OCI-LY1 (cell line): ENCODE measurements around the gene SELENOI.

Experiments used
- H2AFZ ChIP-seq: fragments of 200-600 bp; sonication (generic), shearing (Covaris generic); 2 replicates; pipeline ENCODE4 v1.6.0; 2014; ENCODE audit warnings: antibody characterized with exemption, mild to moderate bottlenecking, low read length
- H3F3A ChIP-seq: fragments of 200-600 bp; sonication (generic), shearing (Covaris generic); 2 replicates; pipeline ENCODE4 v1.6.0; 2014; ENCODE audit warnings: mild to moderate bottlenecking, antibody characterized with exemption, low read length, moderate library complexity; ENCODE audit not compliant: insufficient read depth
- H3K27ac ChIP-seq: fragments of 200-600 bp; sonication (generic); 2 replicates; pipeline ENCODE4 v1.5.1; 2014; ENCODE audit warnings: low read length, mixed run types, mild to moderate bottlenecking, low read depth; ENCODE audit not compliant: poor library complexity, severe bottlenecking
- H3K27me3 ChIP-seq: fragments of 200-600 bp; sonication (generic); 2 replicates; pipeline ENCODE4 v1.6.0; 2014; ENCODE audit warnings: antibody characterized with exemption, mild to moderate bottlenecking, low read length, moderate library complexity; ENCODE audit not compliant: insufficient read depth
- H3K36me3 ChIP-seq: fragments of 200-600 bp; sonication (generic); 2 replicates; pipeline ENCODE4 v1.6.1; 2014; ENCODE audit warnings: mild to moderate bottlenecking, antibody characterized with exemption, low read length, moderate library complexity, mixed read lengths; ENCODE audit not compliant: insufficient read depth
- H3K4me1 ChIP-seq: fragments of 200-600 bp; sonication (generic); 2 replicates; pipeline ENCODE4 v1.5.1; 2014; ENCODE audit warnings: mild to moderate bottlenecking, low read length, moderate library complexity; ENCODE audit not compliant: insufficient read depth, severe bottlenecking
- H3K4me2 ChIP-seq: fragments of 200-600 bp; sonication (generic), shearing (Covaris generic); 2 replicates; pipeline ENCODE4 v1.6.1; 2014; ENCODE audit warnings: low read length
- H3K4me3 ChIP-seq: fragments of 200-600 bp; sonication (generic); 2 replicates; pipeline ENCODE4 v1.5.1; 2014; ENCODE audit warnings: low read length, low read depth, mild to moderate bottlenecking, mixed read lengths; ENCODE audit not compliant: poor library complexity, severe bottlenecking
- H3K79me2 ChIP-seq: fragments of 200-600 bp; shearing (Covaris generic); 2 replicates; pipeline ENCODE4 v1.6.1; 2016; ENCODE audit warnings: mixed run types, low read length, mixed read lengths; ENCODE audit not compliant: insufficient read depth
- H3K9ac ChIP-seq: fragments of 200-600 bp; sonication (generic), shearing (Covaris generic); 2 replicates; pipeline ENCODE4 v1.6.1; 2014; ENCODE audit warnings: mild to moderate bottlenecking, low read length, mixed read lengths
- H3K9me2 ChIP-seq: fragments of 200-600 bp; sonication (generic), shearing (Covaris generic); 2 replicates; pipeline ENCODE4 v1.6.1; 2014; ENCODE audit warnings: low read depth, mild to moderate bottlenecking, low read length, mixed read lengths
- H3K9me3 ChIP-seq: fragments of 200-600 bp; shearing (Covaris generic); 2 replicates; pipeline ENCODE4 v1.6.1; 2014; ENCODE audit warnings: low read length, mixed read lengths
- H4K20me1 ChIP-seq: fragments of 200-600 bp; sonication (generic), shearing (Covaris generic); 2 replicates; pipeline ENCODE4 v1.6.0; 2016; ENCODE audit warnings: mild to moderate bottlenecking, low read length; ENCODE audit not compliant: insufficient read depth
- CTCF ChIP-seq: fragments of 200-600 bp; sonication (generic), shearing (Covaris generic); IDR thresholded peaks from 2 replicates; pipeline ENCODE4 v1.5.1; 2017; ENCODE audit warnings: mild to moderate bottlenecking, antibody characterized with exemption, low read length, moderate library complexity, mixed read lengths
- EZH2 ChIP-seq: fragments of 200-600 bp; sonication (generic), shearing (Covaris generic); IDR thresholded peaks from 2 replicates; pipeline ENCODE4 v1.8.0; 2017; ENCODE audit warnings: borderline replicate concordance, mixed run types, mild to moderate bottlenecking, antibody characterized with exemption, low read length, moderate library complexity, mixed read lengths

SELENOI gene

GRCh38 chr2:26409785-26410184 is 63.8 kb downstream of the SELENOI start:
- H3K27me3 ChIP-seq: no peaks in the 10 kb centered on the region
- no peaks in the 10 kb centered on the region for H3K9me2 ChIP-seq
- no peak for TF ChIP-seq EZH2
- TF ChIP-seq CTCF: no peak
- no peak overlapping the region for H3K4me3 ChIP-seq
- H3K9ac ChIP-seq: no peak overlapping the region
- no peak overlapping the region for H3K27ac ChIP-seq
- H3K9me3 ChIP-seq: no peaks in the 10 kb centered on the region
- H3K4me1 ChIP-seq: peaks cover 9% of the 10 kb centered on the region
- H3F3A ChIP-seq: no peaks in the 10 kb centered on the region
- H2AFZ ChIP-seq: no peak overlapping the region
- H3K79me2 ChIP-seq: no peaks in the 10 kb centered on the region
- H4K20me1 ChIP-seq: no peaks in the 10 kb centered on the region
- no peaks in the 10 kb centered on the region for H3K36me3 ChIP-seq
- no peak overlapping the region for H3K4me2 ChIP-seq

GRCh38 chr2:26410764-26411243 is 64.9 kb downstream of the SELENOI start:
- no peaks in the 10 kb centered on the region for H3K79me2 ChIP-seq

GRCh38 chr2:26411419-26411818 is 65.5 kb downstream of the SELENOI start:
- no peak overlapping the region for H3K9ac ChIP-seq
- no peaks in the 10 kb centered on the region for H3K9me3 ChIP-seq
- H3K4me1 ChIP-seq: peaks cover 9% of the 10 kb centered on the region
- no peaks in the 10 kb centered on the region for H4K20me1 ChIP-seq
- H2AFZ ChIP-seq: 0 out of 2 replicates have a peak overlapping the region, but pooled peaks have one; percentile 53
- no peaks in the 10 kb centered on the region for H3F3A ChIP-seq
- no peaks in the 10 kb centered on the region for H3K36me3 ChIP-seq
- no peak overlapping the region for H3K27ac ChIP-seq
- H3K9me2 ChIP-seq: no peaks in the 10 kb centered on the region
- H3K79me2 ChIP-seq: no peaks in the 10 kb centered on the region
- no peaks in the 10 kb centered on the region; the same call in 1 of the 2 replicates for H3K27me3 ChIP-seq
- no peak overlapping the region for H3K4me2 ChIP-seq
- no peak for TF ChIP-seq CTCF
- no peak for TF ChIP-seq EZH2
- no peak overlapping the region for H3K4me3 ChIP-seq

More at GRCh38 chr2:26410764-26411243, 64.9 kb downstream of the SELENOI start:
- no peaks in the 10 kb centered on the region; the same call in 1 of the 2 replicates for H3K27me3 ChIP-seq
- no peaks in the 10 kb centered on the region for H3F3A ChIP-seq
- H3K36me3 ChIP-seq: no peaks in the 10 kb centered on the region
- H2AFZ ChIP-seq: no peak overlapping the region
- H3K9ac ChIP-seq: no peak overlapping the region
- peaks cover 9% of the 10 kb centered on the region for H3K4me1 ChIP-seq
- no peaks in the 10 kb centered on the region for H4K20me1 ChIP-seq
- no peaks in the 10 kb centered on the region for H3K9me3 ChIP-seq
- no peak for TF ChIP-seq CTCF
- TF ChIP-seq EZH2: no peak
- H3K4me2 ChIP-seq: no peak overlapping the region
- H3K27ac ChIP-seq: no peak overlapping the region
- H3K9me2 ChIP-seq: no peaks in the 10 kb centered on the region
- no peak overlapping the region for H3K4me3 ChIP-seq
